Kidney (tissue), 14 donors: ENCODE data around the gene TNFAIP8L3. TPM values are rescaled to one million over a fixed set of nuclear protein-coding genes. Genes with fewer than 3 reads are reported as not detected.

Source experiments
- DNase-seq, 5 donors: peaks; one replicate each; pipeline ENCODE4 v3.0.0-alpha.2; 2013 to 2020
- FAIRE-seq: peaks from 2 replicates; lab custom pipeline; 2012; peaks lifted over from hg19 to GRCh38; lab: Jason Lieb, UNC
- H3K27ac ChIP-seq, 2 donors: one replicate each; pipeline ENCODE4 v1.7.0; 2013; ENCODE audit warnings: low read depth in 2 of 2, low read length in 2 of 2, inconsistent platforms in 1 of 2
- H3K27me3 ChIP-seq: one replicate; pipeline ENCODE4 v1.7.1; 2013; ENCODE audit warnings: low read length, inconsistent platforms; ENCODE audit not compliant: control insufficient read depth, insufficient read depth
- H3K36me3 ChIP-seq, 3 donors: one replicate each; pipeline versions ENCODE4 v1.7.0 to v1.7.1; 2013; ENCODE audit warnings: low read length in 3 of 3, control low read depth in 1 of 3, inconsistent platforms in 1 of 3; ENCODE audit not compliant: insufficient read depth in 3 of 3, control insufficient read depth in 2 of 3
- H3K4me1 ChIP-seq, 3 donors: one replicate each; pipeline versions ENCODE4 v1.7.0 to v1.7.1; 2013; ENCODE audit warnings: low read length in 3 of 3, inconsistent platforms in 1 of 3, low read depth in 1 of 3; ENCODE audit not compliant: control insufficient read depth in 2 of 3, insufficient read depth in 2 of 3
- H3K4me3 ChIP-seq, 3 donors: one replicate each; pipeline versions ENCODE4 v1.7.0 to v1.8.1; 2013; ENCODE audit warnings: low read length in 3 of 3, control low read depth in 1 of 3, inconsistent platforms in 1 of 3
- H3K9ac ChIP-seq, 3 donors: one replicate each; pipeline versions ENCODE4 v1.7.0 to v1.7.1; 2013; ENCODE audit warnings: low read length in 3 of 3, control low read depth in 1 of 3, inconsistent platforms in 1 of 3
- H3K9me3 ChIP-seq, 3 donors: one replicate each; pipeline versions ENCODE4 v1.7.0 to v1.7.1; 2013; ENCODE audit warnings: low read length in 3 of 3, control low read depth in 1 of 3, inconsistent platforms in 1 of 3; ENCODE audit not compliant: control insufficient read depth in 2 of 3, insufficient read depth in 1 of 3
- intact Hi-C: fragments of 100-400 bp; cut with DNase I; formaldehyde crosslinking; loops from one replicate; pipeline ENCODE4 v1.11.1; 2022
- polyA plus RNA-seq: library from polyadenylated mRNA; stranded (reverse); fragments of 350-450 nt; fragmentation: Illumina TruSeq; extraction: RNeasy Lipid Tissue Mini Kit (QIAGEN cat#74804); gene quantifications from one replicate; pipeline ENCODE4 v1.2.3, GENCODE V29; 2014; ENCODE audit warnings: low read depth, low replicate concordance; ENCODE audit not compliant: insufficient read depth
- total RNA-seq: library from RNA; stranded (reverse); fragmentation: NEBNext Ultra II Directional; extraction: Animal tissue kit (Norgen Biotek cat#: 25700); gene quantifications from one replicate; pipeline ENCODE4 v1.2.1, GENCODE V29; 2021
- TF ChIP-seq, protein P1 (sequence below): IDR thresholded peaks from 3 replicates; pipeline ENCODE4 v1.5.1; 2012; ENCODE audit warnings: mild to moderate bottlenecking, moderate library complexity, borderline replicate concordance; ENCODE audit not compliant: insufficient read depth; ENCODE audit errors: extremely low read depth
- donor health status: control.
- donor health status: control.
- donor health status: control.
- donor health status: control.
- donor health status: control.
- donor health status: DM: yes; HTN: yes; CAD: no.
- donor health status: Normal renal cell carcinoma (clear cell type).

TNFAIP8L3 gene
- total and polyA plus RNA-seq, 2 donors from 2014 or later = 2.4 to 8.9 TPM

DNA sequence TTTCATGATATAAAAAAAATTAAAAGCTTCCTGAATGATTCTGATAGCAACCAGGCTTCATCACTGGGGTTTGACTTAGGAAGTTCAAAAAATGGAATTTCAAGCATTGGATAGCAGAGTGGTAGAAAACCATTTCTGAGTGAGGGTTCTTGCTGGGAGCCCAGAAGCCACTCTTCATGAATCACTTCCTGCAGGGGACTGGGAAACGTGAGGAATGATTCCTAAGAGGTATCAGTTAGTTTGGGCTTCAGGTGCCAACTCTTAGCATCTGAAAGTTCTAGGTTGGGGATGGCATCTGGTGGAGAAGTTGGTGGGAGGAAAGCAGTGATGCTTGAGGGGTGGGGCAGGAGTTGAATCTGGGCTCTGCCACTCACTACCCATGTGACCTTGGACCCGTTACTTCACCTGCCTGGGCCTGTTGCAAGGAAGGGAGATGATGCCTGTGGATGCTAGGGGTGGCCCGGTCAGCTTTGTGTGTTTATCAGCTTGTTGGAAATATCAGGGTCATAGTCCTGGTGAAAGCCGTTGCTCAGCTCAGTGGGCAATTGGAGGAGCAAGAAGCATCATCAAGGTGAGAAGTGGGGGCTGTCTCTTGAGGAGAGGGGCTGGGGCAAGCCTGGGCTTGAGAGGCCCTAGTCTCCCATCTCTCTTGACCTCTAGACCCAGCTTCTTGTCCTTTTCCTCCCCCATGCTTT, 37.0 kb upstream of the TNFAIP8L3 start:
- intact Hi-C loops = no loop called here
- Histone ChIP-seq H3K36me3 (no peaks in the 10 kb centered on the region), H3K4me3 (no peak overlapping the region), H3K27me3 (no peaks in the 10 kb centered on the region), H3K9ac (no peak overlapping the region), H3K9me3 (no peaks in the 10 kb centered on the region), H3K27ac (no peak overlapping the region), H3K4me1 (no peaks in the 10 kb centered on the region)
- TF ChIP-seq, protein P1, sequence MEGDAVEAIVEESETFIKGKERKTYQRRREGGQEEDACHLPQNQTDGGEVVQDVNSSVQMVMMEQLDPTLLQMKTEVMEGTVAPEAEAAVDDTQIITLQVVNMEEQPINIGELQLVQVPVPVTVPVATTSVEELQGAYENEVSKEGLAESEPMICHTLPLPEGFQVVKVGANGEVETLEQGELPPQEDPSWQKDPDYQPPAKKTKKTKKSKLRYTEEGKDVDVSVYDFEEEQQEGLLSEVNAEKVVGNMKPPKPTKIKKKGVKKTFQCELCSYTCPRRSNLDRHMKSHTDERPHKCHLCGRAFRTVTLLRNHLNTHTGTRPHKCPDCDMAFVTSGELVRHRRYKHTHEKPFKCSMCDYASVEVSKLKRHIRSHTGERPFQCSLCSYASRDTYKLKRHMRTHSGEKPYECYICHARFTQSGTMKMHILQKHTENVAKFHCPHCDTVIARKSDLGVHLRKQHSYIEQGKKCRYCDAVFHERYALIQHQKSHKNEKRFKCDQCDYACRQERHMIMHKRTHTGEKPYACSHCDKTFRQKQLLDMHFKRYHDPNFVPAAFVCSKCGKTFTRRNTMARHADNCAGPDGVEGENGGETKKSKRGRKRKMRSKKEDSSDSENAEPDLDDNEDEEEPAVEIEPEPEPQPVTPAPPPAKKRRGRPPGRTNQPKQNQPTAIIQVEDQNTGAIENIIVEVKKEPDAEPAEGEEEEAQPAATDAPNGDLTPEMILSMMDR = no peak
- no peak for FAIRE-seq
- DNase-seq = no peak

GRCh38 chr15:51130344-51130743, 35.6 kb upstream of the TNFAIP8L3 start:
- no peak for FAIRE-seq
- Histone ChIP-seq H3K27ac (no peak overlapping the region), H3K4me1 (no peaks in the 10 kb centered on the region), H3K27me3 (no peaks in the 10 kb centered on the region), H3K9me3 (no peaks in the 10 kb centered on the region), H3K36me3 (no peaks in the 10 kb centered on the region), H3K9ac (no peak overlapping the region), H3K4me3 (no peak overlapping the region)
- TF ChIP-seq, protein P1 = no peak
- intact Hi-C loops = no loop called here
- no peak for DNase-seq

DNA sequence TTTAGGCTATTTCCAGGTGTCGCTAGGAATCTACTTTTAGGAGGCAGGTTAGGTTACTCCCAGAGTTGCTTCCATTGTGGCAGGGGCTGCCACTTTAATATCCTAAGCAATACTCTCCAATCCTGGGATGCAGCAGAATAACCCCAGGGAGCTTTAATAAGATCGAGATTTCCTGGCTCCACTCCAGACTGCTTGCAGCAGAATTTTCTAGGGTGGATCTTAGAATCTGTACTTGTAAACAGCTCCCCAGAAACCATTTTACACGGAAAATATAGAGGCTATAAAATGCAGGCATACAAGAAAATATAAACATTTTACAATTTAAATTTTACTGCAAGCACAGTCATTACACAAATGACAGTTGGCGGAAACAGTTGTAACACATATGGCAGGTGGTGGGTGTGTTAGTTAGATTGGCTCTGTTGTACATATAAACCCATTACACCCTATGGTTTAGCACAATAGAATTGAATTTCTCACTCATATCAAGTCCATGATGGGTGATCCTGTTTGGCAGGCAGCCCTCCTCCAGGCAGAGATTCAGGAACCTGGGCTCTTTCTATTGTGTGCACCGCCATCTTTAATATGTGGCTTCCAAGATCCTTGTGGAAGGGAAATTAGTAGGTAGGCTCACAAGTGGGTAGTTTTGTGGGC, 35.0 kb upstream of the TNFAIP8L3 start:
- intact Hi-C loops = no loop called here
- H3K9me3 ChIP-seq = no peaks in the 10 kb centered on the region
- DNase-seq (no peak), FAIRE-seq (no peak)
- H3K36me3 ChIP-seq = no peaks in the 10 kb centered on the region
- H3K4me3 ChIP-seq = no peak overlapping the region
- H3K4me1 ChIP-seq = no peaks in the 10 kb centered on the region
- no peak overlapping the region for H3K9ac ChIP-seq
- TF ChIP-seq, protein P1 = no peak
- no peak overlapping the region for H3K27ac ChIP-seq
- no peaks in the 10 kb centered on the region for H3K27me3 ChIP-seq
